22Rv1 (cell line): ENCODE data around the gene EFCAB7.

Experiments used
- H3K27ac ChIP-seq: fragments of 450-650 bp; 2 replicates; pipeline ENCODE4 v1.5.1; 2017
- CTCF ChIP-seq: fragments of 450-650 bp; IDR thresholded peaks from 2 replicates; pipeline ENCODE4 v1.5.1; 2017; ENCODE audit warnings: mild to moderate bottlenecking
- ZFX ChIP-seq: fragments of 450-650 bp; IDR thresholded peaks from 2 replicates; pipeline ENCODE4 v1.6.1; 2017; ENCODE audit warnings: antibody characterized with exemption, borderline replicate concordance

The EFCAB7 gene

GRCh38 chr1:63593886-63594605 lies 70.7 kb downstream of the EFCAB7 start:
- TF ChIP-seq ZFX = no peak
- TF ChIP-seq CTCF = no peak
- peak overlapping the region; percentile 73 for H3K27ac ChIP-seq

- TF ChIP-seq ZFX (no peak), CTCF (no peak)
- H3K27ac ChIP-seq = no peak overlapping the region
Observed at GRCh38 chr1:63595435-63595834, 72.1 kb downstream of the EFCAB7 start.

- H3K27ac ChIP-seq = no peak overlapping the region
- TF ChIP-seq CTCF (no peak), ZFX (no peak)
Observed at GRCh38 chr1:63599799-63600198, 76.5 kb downstream of the EFCAB7 start.

- H3K27ac ChIP-seq = no peak overlapping the region
- TF ChIP-seq ZFX (no peak), CTCF (no peak)
Observed at GRCh38 chr1:63600248-63600647, 76.9 kb downstream of the EFCAB7 start.

GRCh38 chr1:63601061-63601460 lies 77.7 kb downstream of the EFCAB7 start:
- no peak overlapping the region for H3K27ac ChIP-seq
- TF ChIP-seq CTCF (no peak), ZFX (no peak)

GRCh38 chr1:63601463-63601862 lies 78.1 kb downstream of the EFCAB7 start:
- no peak for TF ChIP-seq CTCF
- no peak for TF ChIP-seq ZFX
- H3K27ac ChIP-seq = no peak overlapping the region

- TF ChIP-seq CTCF = no peak
- no peak overlapping the region for H3K27ac ChIP-seq
Observed at GRCh38 chr1:63601912-63602311, 78.6 kb downstream of the EFCAB7 start.
